ENCODE measurements around the gene THSD8.
A peak's percentile ranks its signal among the peaks of the same experiment; 100 is the strongest.

Gene THSD8

DNA sequence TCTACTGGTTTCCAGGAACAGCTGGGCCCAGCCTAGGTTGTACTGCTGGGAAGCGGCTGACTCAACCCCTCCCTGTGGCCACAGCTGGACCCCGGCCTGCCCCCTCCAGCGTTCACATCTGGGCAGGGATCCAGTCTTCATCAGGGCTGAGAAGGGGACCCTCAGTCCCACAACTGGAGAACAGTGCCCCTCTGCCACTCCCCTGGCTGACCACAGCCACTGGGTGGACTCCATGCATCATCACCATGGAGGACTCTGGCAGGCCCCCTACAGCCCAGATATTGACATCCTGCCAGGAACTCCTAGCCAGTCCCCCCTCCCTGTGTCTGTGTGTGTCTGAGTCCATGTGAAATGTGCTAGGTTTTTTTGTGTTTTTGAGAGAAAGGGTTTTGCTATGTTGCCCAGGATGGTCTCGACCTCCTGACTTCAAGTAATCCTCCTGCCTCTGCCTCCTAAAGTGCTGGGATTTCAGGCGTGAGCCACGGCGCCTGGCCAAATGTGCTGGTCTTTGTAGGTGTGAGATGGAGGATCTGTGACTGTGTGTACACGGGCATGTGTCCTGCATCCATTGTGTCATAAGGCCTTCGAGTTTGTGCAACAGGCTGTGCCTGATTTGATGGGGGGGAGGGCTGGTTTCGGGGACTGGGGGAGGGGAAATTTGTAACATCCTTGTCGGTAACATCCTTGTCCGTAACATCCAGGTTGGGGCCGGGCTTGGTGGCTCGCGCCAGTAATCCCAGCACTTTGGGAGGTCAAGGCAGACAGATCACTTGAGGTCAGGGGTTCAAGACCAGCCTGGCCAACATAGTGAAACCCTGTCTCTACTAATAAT lies 22.5 kb upstream of the THSD8 start:
- peak; percentile 53 for DNase-seq

DNA sequence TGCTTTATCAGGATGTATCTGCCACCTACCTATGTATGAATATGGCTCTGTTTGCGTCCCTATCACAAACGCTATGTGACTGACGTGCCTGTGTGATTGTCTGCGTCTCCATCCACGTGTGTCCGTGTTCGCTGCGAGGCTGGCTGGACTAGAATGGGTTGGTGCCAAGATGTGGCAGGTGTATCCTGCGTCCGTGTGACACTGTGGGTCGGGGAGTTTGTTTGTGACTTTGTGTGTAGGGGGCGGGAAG lies 19.8 kb upstream of the THSD8 start:
- no peak for DNase-seq

- peak; percentile 72 for DNase-seq
These were observed 19.2 kb upstream of the THSD8 start for GRCh38 chr19:12782424-12783290.

GRCh38 chr19:12783291-12783848 lies 18.5 kb upstream of the THSD8 start:
- no peak for DNase-seq

DNA sequence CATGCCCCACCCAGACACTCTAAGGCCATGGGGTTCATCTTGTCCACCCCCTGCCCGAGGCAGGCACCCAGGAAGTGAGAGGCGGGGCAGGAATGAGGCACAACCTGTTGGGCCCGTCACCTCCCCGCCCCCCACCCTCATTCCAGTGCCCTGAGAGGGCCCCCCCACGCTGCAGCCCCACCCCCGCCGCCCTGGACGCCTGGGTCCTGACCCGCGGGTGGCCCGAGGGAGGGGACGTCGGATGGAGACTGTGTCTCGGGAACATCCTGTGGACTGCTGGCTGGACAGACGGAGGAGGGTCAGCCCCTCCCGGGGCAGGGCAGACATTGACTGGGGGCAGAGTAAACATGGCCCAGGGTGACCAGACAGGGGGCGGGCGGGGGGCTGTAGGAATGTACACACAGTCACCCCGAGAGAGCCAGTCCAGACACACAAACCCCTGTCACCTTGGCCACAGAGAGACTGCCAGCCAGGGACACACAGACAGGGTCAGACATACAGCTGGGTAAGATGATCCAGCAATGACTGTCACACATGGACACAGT lies 17.9 kb upstream of the THSD8 start:
- DNase-seq = no peak

GRCh38 chr19:12784394-12784870 lies 17.4 kb upstream of the THSD8 start:
- no peak for DNase-seq

- no peak for DNase-seq
These were observed 16.9 kb upstream of the THSD8 start for GRCh38 chr19:12784871-12785430.

GRCh38 chr19:12785431-12786031 lies 16.3 kb upstream of the THSD8 start:
- DNase-seq = no peak

- peak; percentile 64 for DNase-seq
These were observed 15.6 kb upstream of the THSD8 start for GRCh38 chr19:12786141-12786870.

DNA sequence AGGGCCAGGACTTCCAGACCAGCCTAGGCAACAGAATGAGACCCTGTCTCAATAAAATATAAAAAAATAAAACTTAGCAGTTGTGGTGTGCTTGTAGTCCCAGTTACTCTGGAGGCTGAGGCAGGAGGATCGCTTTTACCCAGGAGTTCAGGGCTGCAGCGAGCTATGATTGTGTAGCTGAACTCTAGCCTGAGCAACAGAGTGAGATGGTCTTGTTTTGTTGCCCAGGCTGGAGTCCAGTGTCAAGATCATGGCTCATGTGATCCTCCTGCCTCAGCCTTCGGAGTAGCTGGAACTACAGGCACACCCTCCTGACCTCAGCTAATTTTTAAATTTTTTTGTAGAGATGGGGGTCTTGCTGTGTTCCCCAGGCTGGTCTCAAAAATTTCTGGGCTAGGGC lies 14.9 kb upstream of the THSD8 start:
- no peak for DNase-seq

DNA sequence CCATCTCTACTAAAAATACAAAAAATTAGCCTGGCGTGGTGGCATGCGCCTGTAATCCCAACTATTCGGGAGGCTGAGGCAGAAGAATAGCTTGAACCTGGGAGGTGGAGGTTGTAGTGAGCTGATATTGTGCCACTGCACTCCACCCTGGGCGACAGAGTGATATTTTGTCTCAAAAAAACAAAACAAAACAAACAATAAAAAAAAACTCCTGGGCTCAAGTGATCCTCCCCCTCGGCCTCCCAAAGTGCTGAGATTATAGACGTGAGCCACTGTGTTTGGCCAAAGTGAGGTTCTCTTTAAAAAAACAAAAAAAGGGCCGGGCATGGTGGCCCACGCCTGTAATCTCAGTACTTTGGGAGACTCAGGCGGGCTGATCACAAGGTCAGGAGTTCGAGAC lies 14.4 kb upstream of the THSD8 start:
- DNase-seq = no peak

- no peak for DNase-seq
These were observed 13.7 kb upstream of the THSD8 start for GRCh38 chr19:12788042-12788681.

DNA sequence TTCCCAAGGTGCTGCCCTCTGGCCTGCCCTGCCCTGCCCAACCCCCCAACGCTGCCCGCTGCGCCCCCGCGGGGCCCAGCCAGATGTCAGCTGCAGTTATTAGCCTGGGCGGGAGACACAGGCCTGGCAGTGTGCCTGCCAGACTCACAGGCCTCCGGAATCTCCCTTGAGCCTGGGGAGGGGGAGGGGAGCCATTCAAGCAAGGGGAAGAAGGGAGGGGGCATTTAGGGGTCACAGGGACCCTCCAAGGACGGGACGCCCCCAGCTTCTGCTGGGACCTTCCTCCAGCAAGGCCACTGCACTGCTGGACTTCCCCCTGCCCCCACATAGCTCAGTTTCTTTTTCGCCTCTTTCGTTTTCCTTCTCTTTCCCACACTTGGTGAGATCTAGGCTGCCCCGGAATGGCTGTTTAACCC lies 13.2 kb upstream of the THSD8 start:
- peak; percentile 92 for DNase-seq

DNA sequence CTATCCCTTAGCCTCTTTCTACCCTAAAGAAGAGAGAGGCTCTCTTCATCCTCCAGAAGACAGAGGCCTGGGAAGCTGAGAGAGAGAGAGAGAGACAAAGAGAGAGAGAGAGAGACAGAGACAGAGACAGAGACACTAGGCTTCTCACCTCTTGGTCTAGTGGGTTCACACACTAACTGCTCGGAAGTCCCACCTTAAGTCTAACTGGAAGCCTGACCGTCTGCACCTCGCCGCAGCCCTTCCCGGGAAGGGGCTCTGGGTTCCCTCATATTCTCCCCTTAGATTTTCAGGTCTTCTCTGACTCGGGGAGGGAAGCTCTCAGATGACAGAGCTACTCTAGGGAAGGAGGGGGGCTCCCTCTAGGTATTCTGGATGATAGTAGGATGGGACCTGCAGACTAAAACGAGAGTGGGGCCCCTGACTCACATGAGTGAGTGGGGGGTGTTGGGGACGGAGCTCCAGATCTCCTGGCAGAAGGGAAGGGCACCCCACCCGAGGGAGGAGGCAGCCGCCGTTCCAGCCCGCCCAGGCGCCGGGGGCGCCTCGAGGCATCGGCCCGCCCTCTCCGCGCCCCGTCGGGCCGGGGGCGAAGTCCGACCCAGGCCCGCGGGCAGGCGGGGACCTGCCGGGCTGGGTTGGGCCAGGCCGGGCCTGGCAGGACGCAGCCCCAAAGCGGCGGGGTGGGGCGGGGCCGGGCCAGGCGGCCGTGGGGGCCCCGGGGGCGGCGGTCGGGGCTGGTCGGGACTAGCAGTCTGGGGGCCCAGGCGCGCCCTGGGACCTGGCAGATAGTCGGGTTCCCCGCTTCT lies 12.6 kb upstream of the THSD8 start:
- DNase-seq = no peak

DNA sequence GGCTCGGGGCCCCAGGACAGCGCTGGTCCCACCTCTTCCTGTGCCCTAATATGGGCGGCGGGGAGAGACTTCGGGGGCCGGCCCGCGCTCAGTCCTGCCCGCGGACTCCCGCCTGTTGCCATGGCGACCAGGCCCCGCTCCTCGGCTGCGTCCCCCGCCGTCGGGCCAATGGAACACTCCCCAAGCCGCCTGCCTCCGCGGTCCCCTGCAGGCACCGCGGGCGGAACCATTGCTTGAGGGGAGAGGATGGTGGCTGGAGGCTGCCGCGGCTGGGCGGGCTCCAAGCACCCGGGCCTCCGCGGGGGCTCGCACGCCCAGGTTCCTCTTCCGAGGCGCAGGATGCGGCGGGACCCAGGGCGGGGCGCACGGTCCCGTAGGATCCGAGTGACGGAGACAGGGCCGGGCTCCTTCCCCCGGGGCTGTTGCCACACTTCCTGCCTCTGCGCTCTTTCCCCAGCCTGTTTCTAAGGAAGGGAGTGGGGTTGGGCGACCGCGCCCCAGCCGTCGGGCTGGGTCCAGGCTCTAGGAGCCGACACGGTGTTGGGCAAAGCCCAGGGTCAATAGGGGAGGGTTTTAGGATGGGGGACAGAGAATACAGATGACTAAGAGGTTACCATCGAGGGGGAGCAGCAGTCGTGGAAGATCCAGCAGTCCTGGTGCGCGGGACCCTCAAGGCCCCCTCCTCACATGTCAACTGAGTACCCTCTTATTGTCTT lies 11.8 kb upstream of the THSD8 start:
- DNase-seq = peak; percentile 98

DNA sequence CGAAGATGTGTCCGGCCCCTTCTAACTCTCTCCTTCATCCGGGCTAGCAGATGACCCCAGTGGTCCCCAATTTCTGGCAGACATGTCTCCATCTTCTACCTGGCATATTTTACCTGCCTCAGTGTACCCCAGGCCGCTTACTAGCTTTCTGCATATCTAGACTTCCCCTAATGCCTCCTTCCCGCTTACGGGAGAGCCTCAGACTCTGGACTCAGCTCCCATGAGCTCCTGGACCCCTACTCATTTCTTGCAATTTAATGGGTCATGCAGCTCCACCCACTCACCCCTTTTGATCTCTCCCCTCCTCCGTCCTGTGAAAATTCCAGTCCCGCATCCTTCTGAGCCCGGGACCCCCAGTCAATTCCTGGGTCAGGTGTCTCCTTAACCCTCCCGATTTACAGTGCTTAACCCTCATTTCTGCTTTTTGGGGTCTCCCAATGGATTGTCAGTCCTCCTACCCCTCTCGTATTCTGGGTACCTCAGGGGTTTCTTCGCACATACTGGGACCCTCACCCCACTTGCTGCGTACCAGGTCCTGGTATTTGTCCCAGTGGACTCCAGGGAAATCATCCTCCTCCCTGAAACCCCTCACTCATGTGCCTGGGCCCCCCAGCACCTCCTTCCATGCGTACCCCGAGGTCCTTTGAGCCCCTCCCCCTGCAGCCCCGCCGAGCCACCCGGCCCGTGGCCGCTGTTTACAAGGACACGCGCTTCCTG lies 11.1 kb upstream of the THSD8 start:
- no peak for DNase-seq

- peak; percentile 96 for DNase-seq
These were observed 10.4 kb upstream of the THSD8 start, which contains the start of gene JUNB for GRCh38 chr19:12791345-12792050. Gene JUNB, plus strand, starts transcription at chr19:12791486. Its CDS starts 286 bp downstream, at chr19:12791772.

GRCh38 chr19:12792051-12792852 lies 9.6 kb upstream of the THSD8 start:
- DNase-seq = peak; percentile 93

Measured in RPMI8226 (cell line).